Naive B cell (primary cell): ENCODE data around the gene CXCL12. TPM values are rescaled to one million over a fixed set of nuclear protein-coding genes. Genes with fewer than 3 reads are reported as not detected.
A peak's percentile ranks its signal among the peaks of the same experiment; 100 is the strongest.

Experiments used
- ATAC-seq, 2 donors: fragments of 150-1000 bp; cut with Tn5 transposase; 2 replicates each; pipeline ENCODE4 v1.10.0; 2021; ENCODE audit warnings: low read depth in 2 of 2, mild to moderate bottlenecking in 2 of 2, moderate library complexity in 2 of 2
- DNase-seq: peaks from one replicate; pipeline ENCODE4 v3.0.0; 2022
- H3K27ac Mint-ChIP-seq, 6 donors: one replicate each; pipeline ENCODE4 v1.8.0; 2020 to 2022; ENCODE audit warnings: mild to moderate bottlenecking in 6 of 6, mixed read lengths in 6 of 6, moderate library complexity in 5 of 6, inconsistent platforms in 2 of 6
- H3K27me3 Mint-ChIP-seq, 3 donors: one replicate each; pipeline ENCODE4 v1.8.0; 2021 to 2022; ENCODE audit warnings: mixed read lengths in 3 of 3, mild to moderate bottlenecking in 1 of 3
- H3K36me3 Mint-ChIP-seq, 2 donors: one replicate each; pipeline ENCODE4 v1.8.0; 2020 to 2022; ENCODE audit warnings: mixed read lengths in 2 of 2, inconsistent platforms in 1 of 2, mild to moderate bottlenecking in 1 of 2
- H3K4me1 Mint-ChIP-seq, 3 donors: one replicate each; pipeline ENCODE4 v1.8.0; 2020 to 2022; ENCODE audit warnings: mixed read lengths in 3 of 3, inconsistent platforms in 1 of 3, mild to moderate bottlenecking in 1 of 3, moderate library complexity in 1 of 3
- H3K4me3 Mint-ChIP-seq, 8 donors: one replicate each; pipeline ENCODE4 v1.8.0; 2020 to 2022; ENCODE audit warnings: mild to moderate bottlenecking in 8 of 8, mixed read lengths in 8 of 8, moderate library complexity in 8 of 8, inconsistent platforms in 2 of 8
- H3K9me3 Mint-ChIP-seq, 7 donors: one replicate each; pipeline ENCODE4 v1.8.0; 2020 to 2022; ENCODE audit warnings: mixed read lengths in 7 of 7, mild to moderate bottlenecking in 5 of 7, inconsistent platforms in 2 of 7, moderate library complexity in 1 of 7
- polyA plus RNA-seq, 6 donors: library from polyadenylated mRNA; unstranded; fragments of 300-500 nt; fragmentation: Illumina TruSeq; gene quantifications; one replicate each; pipeline ENCODE4 v1.2.3, GENCODE V29; 2021; ENCODE audit warnings: low read depth in 6 of 6

The CXCL12 gene
- polyA plus RNA-seq, 6 donors from 2014 or later = not detected

GRCh38 chr10:44387853-44388251 lies 3.0 kb upstream of the CXCL12 start:
- Mint-ChIP-seq H3K4me3 (no peak overlapping the region), H3K9me3 (peaks cover 0 to 2% (median 0%) of the 10 kb centered on the region in 7 donors), H3K27me3 (peaks cover 20 to 54% (median 44%) of the 10 kb centered on the region in 3 donors), H3K4me1 (peaks cover 0 to 7% (median 0%) of the 10 kb centered on the region in 3 donors), H3K36me3 (no peaks in the 10 kb centered on the region), H3K27ac (no peak overlapping the region)
- DNase-seq (no peak), ATAC-seq (no peak)

- Mint-ChIP-seq H3K4me3 (peak overlapping the region in 3 of 8 donors; percentile 28 to 67 (median 45)), H3K27ac (peak overlapping the region in 1 of 6 donors; percentile 70), H3K27me3 (peaks cover 20 to 51% (median 33%) of the 10 kb centered on the region in 3 donors), H3K9me3 (peaks cover 0 to 2% (median 0%) of the 10 kb centered on the region in 7 donors), H3K4me1 (peaks cover 0 to 7% (median 0%) of the 10 kb centered on the region in 3 donors), H3K36me3 (no peaks in the 10 kb centered on the region)
- DNase-seq = no peak
- ATAC-seq = no peak
These were observed 1.7 kb upstream of the CXCL12 start for GRCh38 chr10:44386546-44387052.

GRCh38 chr10:44385696-44386441 lies 972 bp upstream of the CXCL12 start:
- H3K9me3 Mint-ChIP-seq = peaks cover 0 to 2% (median 0%) of the 10 kb centered on the region in 7 donors
- H3K4me1 Mint-ChIP-seq = peaks cover 0 to 7% (median 0%) of the 10 kb centered on the region in 3 donors
- H3K4me3 Mint-ChIP-seq = peak overlapping the region in 5 of 8 donors; percentile 19 to 82 (median 41)
- H3K36me3 Mint-ChIP-seq = no peaks in the 10 kb centered on the region
- DNase-seq (no peak), ATAC-seq (no peak)
- peaks cover 17 to 50% (median 31%) of the 10 kb centered on the region in 3 donors for H3K27me3 Mint-ChIP-seq
- H3K27ac Mint-ChIP-seq = no peak overlapping the region

GRCh38 chr10:44384601-44385025 lies 284 bp downstream of the CXCL12 start:
- Mint-ChIP-seq H3K36me3 (no peaks in the 10 kb centered on the region), H3K27me3 (peaks cover 21 to 56% (median 31%) of the 10 kb centered on the region in 3 donors), H3K9me3 (peaks cover 0 to 2% (median 0%) of the 10 kb centered on the region in 7 donors), H3K4me3 (no peak overlapping the region), H3K27ac (no peak overlapping the region), H3K4me1 (peaks cover 0 to 7% (median 0%) of the 10 kb centered on the region in 3 donors)
- DNase-seq = no peak
- ATAC-seq = no peak

- H3K9me3 Mint-ChIP-seq = peaks cover 0 to 2% (median 0%) of the 10 kb centered on the region in 7 donors
- ATAC-seq = no peak
- H3K36me3 Mint-ChIP-seq = no peaks in the 10 kb centered on the region
- no peak for DNase-seq
- no peak overlapping the region for H3K27ac Mint-ChIP-seq
- H3K27me3 Mint-ChIP-seq = peaks cover 20 to 54% (median 33%) of the 10 kb centered on the region in 3 donors
- no peak overlapping the region for H3K4me3 Mint-ChIP-seq
- peaks cover 0 to 7% (median 0%) of the 10 kb centered on the region in 3 donors for H3K4me1 Mint-ChIP-seq
These were observed 922 bp downstream of the CXCL12 start for GRCh38 chr10:44383749-44384600.

- H3K4me1 Mint-ChIP-seq = peaks cover 0 to 7% (median 0%) of the 10 kb centered on the region in 3 donors
- H3K4me3 Mint-ChIP-seq = no peak overlapping the region
- no peak overlapping the region for H3K27ac Mint-ChIP-seq
- no peaks in the 10 kb centered on the region for H3K36me3 Mint-ChIP-seq
- no peak for DNase-seq
- no peak for ATAC-seq
- peaks cover 16 to 49% (median 33%) of the 10 kb centered on the region in 3 donors for H3K27me3 Mint-ChIP-seq
- H3K9me3 Mint-ChIP-seq = peaks cover 0 to 2% (median 0%) of the 10 kb centered on the region in 7 donors
These were observed 1.7 kb downstream of the CXCL12 start for GRCh38 chr10:44382981-44383748.

GRCh38 chr10:44382131-44382858 lies 2.6 kb downstream of the CXCL12 start:
- H3K4me3 Mint-ChIP-seq = peak overlapping the region in 1 of 8 donors; percentile 3
- H3K4me1 Mint-ChIP-seq = peaks cover 0 to 7% (median 0%) of the 10 kb centered on the region in 3 donors
- peaks cover 16 to 47% (median 24%) of the 10 kb centered on the region in 3 donors for H3K27me3 Mint-ChIP-seq
- H3K9me3 Mint-ChIP-seq = peaks cover 0 to 2% (median 0%) of the 10 kb centered on the region in 7 donors
- H3K27ac Mint-ChIP-seq = no peak overlapping the region
- DNase-seq (no peak), ATAC-seq (no peak)
- no peaks in the 10 kb centered on the region for H3K36me3 Mint-ChIP-seq

- Mint-ChIP-seq H3K27ac (no peak overlapping the region), H3K9me3 (peaks cover 0 to 2% (median 0%) of the 10 kb centered on the region in 7 donors), H3K4me3 (no peak overlapping the region), H3K36me3 (no peaks in the 10 kb centered on the region), H3K4me1 (peaks cover 0 to 4% (median 0%) of the 10 kb centered on the region in 3 donors), H3K27me3 (peaks cover 16 to 39% (median 18%) of the 10 kb centered on the region in 3 donors)
- ATAC-seq (no peak), DNase-seq (no peak)
These were observed 3.9 kb downstream of the CXCL12 start for GRCh38 chr10:44380829-44381600.

GRCh38 chr10:44379907-44380306 lies 5.0 kb downstream of the CXCL12 start:
- H3K4me3 Mint-ChIP-seq = no peak overlapping the region
- H3K4me1 Mint-ChIP-seq = no peaks in the 10 kb centered on the region
- no peaks in the 10 kb centered on the region for H3K9me3 Mint-ChIP-seq
- no peak for DNase-seq
- no peak for ATAC-seq
- H3K27me3 Mint-ChIP-seq = peaks cover 12 to 29% (median 18%) of the 10 kb centered on the region in 3 donors
- H3K27ac Mint-ChIP-seq = no peak overlapping the region
- H3K36me3 Mint-ChIP-seq = no peaks in the 10 kb centered on the region

GRCh38 chr10:44378626-44379025 lies 6.3 kb downstream of the CXCL12 start:
- no peaks in the 10 kb centered on the region for H3K9me3 Mint-ChIP-seq
- H3K4me3 Mint-ChIP-seq = no peak overlapping the region
- DNase-seq (no peak), ATAC-seq (no peak)
- no peaks in the 10 kb centered on the region for H3K4me1 Mint-ChIP-seq
- peaks cover 12 to 26% (median 16%) of the 10 kb centered on the region in 3 donors for H3K27me3 Mint-ChIP-seq
- H3K36me3 Mint-ChIP-seq = no peaks in the 10 kb centered on the region
- no peak overlapping the region for H3K27ac Mint-ChIP-seq

GRCh38 chr10:44377651-44378310 lies 7.1 kb downstream of the CXCL12 start:
- Mint-ChIP-seq H3K4me3 (peak overlapping the region in 1 of 8 donors; percentile 52), H3K27ac (no peak overlapping the region), H3K4me1 (no peaks in the 10 kb centered on the region), H3K27me3 (peaks cover 6 to 18% (median 8%) of the 10 kb centered on the region in 3 donors), H3K9me3 (no peaks in the 10 kb centered on the region), H3K36me3 (no peaks in the 10 kb centered on the region)
- no peak for DNase-seq
- no peak for ATAC-seq
